Gastroesophageal sphincter (tissue), 3 donors: Measurements from ENCODE around the gene AHI1.

Source experiments
- POLR2A ChIP-seq, 2 donors: fragments of 450-650 bp; IDR thresholded peaks; one replicate each; pipeline ENCODE4 v1.6.1; 2017; ENCODE audit warnings: antibody characterized with exemption in 2 of 2, mild to moderate bottlenecking in 2 of 2, moderate library complexity in 1 of 2
- TF ChIP-seq, protein P1 (sequence below), 4 experiments: fragments of 200-600 bp in 2 of 4; fragments of 450-650 bp in 2 of 4; sonication (generic) in 1 of 4; IDR thresholded peaks; one replicate each; pipeline ENCODE4 v1.5.1; 2017 to 2019; ENCODE audit warnings: antibody characterized with exemption in 4 of 4, mild to moderate bottlenecking in 2 of 4, moderate library complexity in 2 of 4

DNA sequence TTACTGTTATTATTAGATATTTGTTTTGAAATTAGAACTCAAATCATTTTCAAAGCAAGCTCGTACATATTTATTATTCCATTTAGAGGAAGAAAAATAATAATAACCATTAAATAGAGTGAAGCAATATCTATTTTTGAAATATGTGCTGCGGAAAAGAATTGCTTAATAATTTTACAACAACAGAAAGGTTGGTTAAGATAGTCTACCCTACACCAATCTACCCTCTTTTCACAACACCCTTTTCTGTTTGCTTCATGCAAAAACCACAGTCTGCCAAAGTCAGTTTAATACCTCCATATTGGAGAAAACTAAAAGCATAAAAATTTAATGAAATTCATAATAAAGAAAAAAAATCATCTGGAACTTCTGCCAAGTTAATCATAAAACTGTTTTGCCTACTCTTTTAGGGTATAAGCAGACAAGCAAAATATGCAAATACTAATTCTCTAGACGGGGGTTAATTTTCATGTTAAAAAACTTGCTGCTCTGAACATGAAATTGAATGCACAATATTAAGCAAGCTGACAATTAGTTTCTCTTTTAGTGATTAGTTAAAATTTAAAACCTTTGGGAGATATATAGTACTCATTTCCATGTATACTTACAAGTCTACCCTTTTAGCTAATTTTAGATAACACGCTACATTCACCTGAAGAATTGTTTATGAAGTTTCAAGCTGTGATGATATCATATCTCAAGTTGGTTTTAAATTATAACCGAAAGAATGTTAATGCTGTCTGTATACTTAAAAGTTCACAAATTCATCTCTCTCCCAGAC, 100.2 kb downstream of the AHI1 start:
- TF ChIP-seq, protein P1, sequence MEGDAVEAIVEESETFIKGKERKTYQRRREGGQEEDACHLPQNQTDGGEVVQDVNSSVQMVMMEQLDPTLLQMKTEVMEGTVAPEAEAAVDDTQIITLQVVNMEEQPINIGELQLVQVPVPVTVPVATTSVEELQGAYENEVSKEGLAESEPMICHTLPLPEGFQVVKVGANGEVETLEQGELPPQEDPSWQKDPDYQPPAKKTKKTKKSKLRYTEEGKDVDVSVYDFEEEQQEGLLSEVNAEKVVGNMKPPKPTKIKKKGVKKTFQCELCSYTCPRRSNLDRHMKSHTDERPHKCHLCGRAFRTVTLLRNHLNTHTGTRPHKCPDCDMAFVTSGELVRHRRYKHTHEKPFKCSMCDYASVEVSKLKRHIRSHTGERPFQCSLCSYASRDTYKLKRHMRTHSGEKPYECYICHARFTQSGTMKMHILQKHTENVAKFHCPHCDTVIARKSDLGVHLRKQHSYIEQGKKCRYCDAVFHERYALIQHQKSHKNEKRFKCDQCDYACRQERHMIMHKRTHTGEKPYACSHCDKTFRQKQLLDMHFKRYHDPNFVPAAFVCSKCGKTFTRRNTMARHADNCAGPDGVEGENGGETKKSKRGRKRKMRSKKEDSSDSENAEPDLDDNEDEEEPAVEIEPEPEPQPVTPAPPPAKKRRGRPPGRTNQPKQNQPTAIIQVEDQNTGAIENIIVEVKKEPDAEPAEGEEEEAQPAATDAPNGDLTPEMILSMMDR (IDR thresholded peaks at IDR 0.05): no peak
- TF ChIP-seq POLR2A (IDR thresholded peaks at IDR 0.05): no peak
